WTC11 (cell line): ENCODE measurements around the gene ITGA6. TPM values are rescaled to one million over a fixed set of nuclear protein-coding genes. Genes with fewer than 3 reads are reported as not detected.

ENCODE experiments used
- ATAC-seq: fragments of 200-7000 bp; cut with Tn5 transposase; 2 replicates; pipeline ENCODE4 v1.10.0; 2021; ENCODE audit warnings: mild to moderate bottlenecking, moderate library complexity
- CTCF ChIA-PET: fragments of 300-600 bp; sonication (Branson Sonifier 250); formaldehyde crosslinking; loops from one replicate; lab custom pipeline; 2021; ENCODE audit warnings: antibody characterized with exemption; lab: Charles Lee
- POLR2A ChIA-PET: fragments of 350-600 bp; sonication (Branson Sonifier 250); formaldehyde crosslinking; loops from one replicate; lab custom pipeline; 2021; ENCODE audit warnings: antibody characterized with exemption; lab: Charles Lee
- DNase-seq: peaks from one replicate; pipeline ENCODE4 v3.0.0; 2021; ENCODE audit warnings: low spot score
- H3K27ac Mint-ChIP-seq: 2 replicates; pipeline ENCODE4 v1.8.0; 2021; ENCODE audit warnings: mixed read lengths
- H3K27me3 Mint-ChIP-seq: 2 replicates; pipeline ENCODE4 v1.8.0; 2021; ENCODE audit warnings: low read depth, mild to moderate bottlenecking, moderate library complexity, mixed read lengths
- H3K36me3 Mint-ChIP-seq: 2 replicates; pipeline ENCODE4 v1.8.0; 2021; ENCODE audit warnings: mixed read lengths
- H3K4me1 Mint-ChIP-seq: 2 replicates; pipeline ENCODE4 v1.8.0; 2022; ENCODE audit warnings: mixed read lengths
- H3K4me3 Mint-ChIP-seq: 2 replicates; pipeline ENCODE4 v1.8.0; 2021; ENCODE audit warnings: mild to moderate bottlenecking, moderate library complexity, mixed read lengths
- H3K9me3 Mint-ChIP-seq: 2 replicates; pipeline ENCODE4 v1.8.0; 2021; ENCODE audit warnings: mixed read lengths
- AR ChIP-seq: fragments of 250-450 bp; sonication (Bioruptor Pico); IDR thresholded peaks from 2 replicates; pipeline ENCODE4 v1.9.0; 2021; ENCODE audit warnings: mild to moderate bottlenecking
- ATF2 ChIP-seq: sonication (generic); formaldehyde crosslinking; IDR thresholded peaks from 2 replicates; pipeline ENCODE4 v1.8.1; 2022; ENCODE audit warnings: low read depth, missing genetic modification reagents, borderline replicate concordance
- ETV6 ChIP-seq: sonication (generic); formaldehyde crosslinking; IDR thresholded peaks from 2 replicates; pipeline ENCODE4 v1.8.1; 2022; ENCODE audit warnings: mild to moderate bottlenecking, missing genetic modification reagents
- FOXJ3 ChIP-seq: sonication (generic); formaldehyde crosslinking; IDR thresholded peaks from 2 replicates; pipeline ENCODE4 v1.9.0; 2021; ENCODE audit warnings: missing genetic modification reagents, mild to moderate bottlenecking, borderline replicate concordance
- FOXK1 ChIP-seq: sonication (generic); formaldehyde crosslinking; IDR thresholded peaks from 2 replicates; pipeline ENCODE4 v1.8.0; 2022; ENCODE audit warnings: mild to moderate bottlenecking, moderate library complexity, missing genetic modification reagents
- GABPB1 ChIP-seq: sonication (generic); formaldehyde crosslinking; IDR thresholded peaks from 2 replicates; pipeline ENCODE4 v1.8.1; 2023; ENCODE audit warnings: mild to moderate bottlenecking, missing genetic modification reagents
- HMGA2 ChIP-seq: fragments of 250-450 bp; sonication (Bioruptor Pico); IDR thresholded peaks from 2 replicates; pipeline ENCODE4 v1.4.0; 2021; ENCODE audit warnings: mild to moderate bottlenecking, moderate library complexity
- HMGXB4 ChIP-seq: sonication (generic); formaldehyde crosslinking; IDR thresholded peaks from 2 replicates; pipeline ENCODE4 v1.8.1; 2023; ENCODE audit warnings: mild to moderate bottlenecking, moderate library complexity, missing genetic modification reagents
- MAX ChIP-seq: sonication (generic); formaldehyde crosslinking; IDR thresholded peaks from 2 replicates; pipeline ENCODE4 v1.8.0; 2022; ENCODE audit warnings: mild to moderate bottlenecking, missing genetic modification reagents
- NR3C1 ChIP-seq: sonication (generic); formaldehyde crosslinking; conservative IDR thresholded peaks from 2 replicates; pipeline ENCODE4 v1.8.1; 2023; ENCODE audit warnings: low read depth, mild to moderate bottlenecking, missing genetic modification reagents
- OVOL2 ChIP-seq: fragments of 250-450 bp; sonication (Bioruptor Pico); IDR thresholded peaks from 2 replicates; pipeline ENCODE4 v1.9.0; 2021; ENCODE audit warnings: mild to moderate bottlenecking, borderline replicate concordance
- PRRX2 ChIP-seq: fragments of 250-450 bp; sonication (Bioruptor Pico); IDR thresholded peaks from 2 replicates; pipeline ENCODE4 v1.8.0; 2021; ENCODE audit warnings: mild to moderate bottlenecking
- SMAD3 ChIP-seq: sonication (generic); formaldehyde crosslinking; IDR thresholded peaks from 2 replicates; pipeline ENCODE4 v1.8.0; 2022; ENCODE audit warnings: missing genetic modification reagents, mild to moderate bottlenecking, borderline replicate concordance
- SP1 ChIP-seq: sonication (generic); formaldehyde crosslinking; conservative IDR thresholded peaks from 2 replicates; pipeline ENCODE4 v1.8.1; 2022; ENCODE audit warnings: missing genetic modification reagents
- USF1 ChIP-seq: sonication (generic); formaldehyde crosslinking; IDR thresholded peaks from 2 replicates; pipeline ENCODE4 v1.8.0; 2022; ENCODE audit warnings: mild to moderate bottlenecking, missing genetic modification reagents
- USF2 ChIP-seq: sonication (generic); formaldehyde crosslinking; IDR thresholded peaks from 2 replicates; pipeline ENCODE4 v1.8.1; 2023; ENCODE audit warnings: mild to moderate bottlenecking, missing genetic modification reagents, moderate library complexity
- ZNF138 ChIP-seq: sonication (generic); formaldehyde crosslinking; conservative IDR thresholded peaks from 2 replicates; pipeline ENCODE4 v1.8.1; 2022; ENCODE audit warnings: mild to moderate bottlenecking, moderate library complexity, missing genetic modification reagents
- ZNF232 ChIP-seq: sonication (generic); formaldehyde crosslinking; IDR thresholded peaks from 2 replicates; pipeline ENCODE4 v1.8.0; 2022; ENCODE audit warnings: mild to moderate bottlenecking, missing genetic modification reagents
- ZNF423 ChIP-seq: fragments of 250-450 bp; sonication (Bioruptor Pico); IDR thresholded peaks from 2 replicates; pipeline ENCODE4 v2.1.2; 2022; ENCODE audit warnings: mild to moderate bottlenecking, moderate library complexity
- total RNA-seq: library from RNA; stranded (reverse); gene quantifications from 3 replicates; pipeline ENCODE4 v1.2.3, GENCODE V29; 2021
- TF ChIP-seq, protein P1 (sequence below): fragments of 200-600 bp; IDR thresholded peaks from 2 replicates; pipeline ENCODE4 v1.8.0; 2022; ENCODE audit warnings: antibody characterized with exemption
- TF ChIP-seq, protein P2 (sequence below): sonication (generic); formaldehyde crosslinking; IDR thresholded peaks from 2 replicates; pipeline ENCODE4 v1.8.0; 2022; ENCODE audit warnings: mild to moderate bottlenecking, missing genetic modification reagents

ITGA6 gene
- total RNA-seq, 1 experiment from 2014 or later = 83.6 TPM

- TF ChIP-seq, protein P1, sequence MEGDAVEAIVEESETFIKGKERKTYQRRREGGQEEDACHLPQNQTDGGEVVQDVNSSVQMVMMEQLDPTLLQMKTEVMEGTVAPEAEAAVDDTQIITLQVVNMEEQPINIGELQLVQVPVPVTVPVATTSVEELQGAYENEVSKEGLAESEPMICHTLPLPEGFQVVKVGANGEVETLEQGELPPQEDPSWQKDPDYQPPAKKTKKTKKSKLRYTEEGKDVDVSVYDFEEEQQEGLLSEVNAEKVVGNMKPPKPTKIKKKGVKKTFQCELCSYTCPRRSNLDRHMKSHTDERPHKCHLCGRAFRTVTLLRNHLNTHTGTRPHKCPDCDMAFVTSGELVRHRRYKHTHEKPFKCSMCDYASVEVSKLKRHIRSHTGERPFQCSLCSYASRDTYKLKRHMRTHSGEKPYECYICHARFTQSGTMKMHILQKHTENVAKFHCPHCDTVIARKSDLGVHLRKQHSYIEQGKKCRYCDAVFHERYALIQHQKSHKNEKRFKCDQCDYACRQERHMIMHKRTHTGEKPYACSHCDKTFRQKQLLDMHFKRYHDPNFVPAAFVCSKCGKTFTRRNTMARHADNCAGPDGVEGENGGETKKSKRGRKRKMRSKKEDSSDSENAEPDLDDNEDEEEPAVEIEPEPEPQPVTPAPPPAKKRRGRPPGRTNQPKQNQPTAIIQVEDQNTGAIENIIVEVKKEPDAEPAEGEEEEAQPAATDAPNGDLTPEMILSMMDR = no peak
- TF ChIP-seq HMGXB4 (CRISPR knock-in tag) = peak; percentile 83; the same call in 1 of the 2 replicates
- no peak for TF ChIP-seq OVOL2 (CRISPR knock-in tag)
- TF ChIP-seq ZNF138 (CRISPR knock-in tag) = peak; percentile 22; the same call in 1 of the 2 replicates
Observed at GRCh38 chr2:172427256-172427989, at the start of gene ITGA6 (continued).

- H3K9me3 Mint-ChIP-seq = peaks cover 14% of the 10 kb centered on the region
- CTCF ChIA-PET = interaction anchor here (0.6 to 4.6 kb wide), 13 partner anchors 15 to 1452 kb away, joined by 3 to 38 read pairs (median 3); partner anchors contain the start of genes GORASP2 and ITGA6
- ATAC-seq = peak; percentile 85
- peak overlapping the region; percentile 47 for H3K4me3 Mint-ChIP-seq
- H3K27ac Mint-ChIP-seq = peak overlapping the region; percentile 100
- POLR2A ChIA-PET = interaction anchor here (0.9 to 2.7 kb wide), 5 partner anchors 47 to 208 kb away, joined by 3 to 12 read pairs (median 4); partner anchors contain the start of gene ITGA6
- peaks cover 14% of the 10 kb centered on the region for H3K36me3 Mint-ChIP-seq
- H3K4me1 Mint-ChIP-seq = peaks cover 71% of the 10 kb centered on the region
- TF ChIP-seq MAX (CRISPR knock-in tag) (peak; percentile 27; the same call in 1 of the 2 replicates), USF1 (CRISPR knock-in tag) (peak; percentile 72), AR (CRISPR knock-in tag) (no peak), PRRX2 (CRISPR knock-in tag) (no peak), USF2 (peak; percentile 68), HMGA2 (CRISPR knock-in tag) (peak; percentile 30; the same call in 1 of the 2 replicates), NR3C1 (CRISPR knock-in tag) (no peak), ETV6 (CRISPR knock-in tag) (peak; percentile 44; the same call in 1 of the 2 replicates), FOXJ3 (CRISPR knock-in tag) (no peak), SP1 (CRISPR knock-in tag) (peak; percentile 49), GABPB1 (CRISPR knock-in tag) (peak; percentile 96), ATF2 (no peak), SMAD3 (CRISPR knock-in tag) (0 out of 2 replicates have a peak, but pooled peaks have one; percentile 21), ZNF232 (CRISPR knock-in tag) (peak; percentile 54; the same call in 1 of the 2 replicates), ZNF423 (peak; percentile 88), FOXK1 (CRISPR knock-in tag) (peak; percentile 74; the same call in 1 of the 2 replicates)
- TF ChIP-seq, protein P2, sequence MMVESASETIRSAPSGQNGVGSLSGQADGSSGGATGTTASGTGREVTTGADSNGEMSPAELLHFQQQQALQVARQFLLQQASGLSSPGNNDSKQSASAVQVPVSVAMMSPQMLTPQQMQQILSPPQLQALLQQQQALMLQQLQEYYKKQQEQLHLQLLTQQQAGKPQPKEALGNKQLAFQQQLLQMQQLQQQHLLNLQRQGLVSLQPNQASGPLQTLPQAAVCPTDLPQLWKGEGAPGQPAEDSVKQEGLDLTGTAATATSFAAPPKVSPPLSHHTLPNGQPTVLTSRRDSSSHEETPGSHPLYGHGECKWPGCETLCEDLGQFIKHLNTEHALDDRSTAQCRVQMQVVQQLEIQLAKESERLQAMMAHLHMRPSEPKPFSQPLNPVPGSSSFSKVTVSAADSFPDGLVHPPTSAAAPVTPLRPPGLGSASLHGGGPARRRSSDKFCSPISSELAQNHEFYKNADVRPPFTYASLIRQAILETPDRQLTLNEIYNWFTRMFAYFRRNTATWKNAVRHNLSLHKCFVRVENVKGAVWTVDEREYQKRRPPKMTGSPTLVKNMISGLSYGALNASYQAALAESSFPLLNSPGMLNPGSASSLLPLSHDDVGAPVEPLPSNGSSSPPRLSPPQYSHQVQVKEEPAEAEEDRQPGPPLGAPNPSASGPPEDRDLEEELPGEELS (CRISPR knock-in tag) = peak; percentile 47; the same call in 1 of the 2 replicates
- TF ChIP-seq, all 79 proteins: peak for 12
- peaks cover 33% of the 10 kb centered on the region for H3K27me3 Mint-ChIP-seq
- peak; percentile 75 for DNase-seq
Observed at GRCh38 chr2:172380436-172381274, 46.7 kb upstream of the ITGA6 start.
